Liver (tissue), 3 donors: ENCODE results near the gene LDLRAD4.

ENCODE experiments used
- ATF3 ChIP-seq: IDR thresholded peaks from 2 replicates; pipeline ENCODE4 v1.6.1; 2016; ENCODE audit warnings: antibody characterized with exemption
- CTCF ChIP-seq: fragments of 150-350 bp; IDR thresholded peaks from 2 replicates; pipeline ENCODE4 v1.5.1; 2017; ENCODE audit warnings: improper control_type of control experiment, low read depth, low read length; ENCODE audit not compliant: missing input control
- EGR1 ChIP-seq, 2 donors: IDR thresholded peaks; 2 replicates each; pipeline ENCODE4 v1.6.1; 2016 to 2018; ENCODE audit warnings: antibody characterized with exemption in 2 of 2, low read depth in 2 of 2
- FOXA1 ChIP-seq: IDR thresholded peaks from 2 replicates; pipeline ENCODE4 v1.6.1; 2016; ENCODE audit warnings: antibody characterized with exemption
- HNF4A ChIP-seq, 2 donors: conservative IDR thresholded peaks; 2 replicates each; pipeline ENCODE4 v1.6.1; 2016; ENCODE audit warnings: antibody characterized with exemption in 2 of 2, mild to moderate bottlenecking in 2 of 2
- JUND ChIP-seq, 2 donors: IDR thresholded peaks; 2 replicates each; pipeline ENCODE4 v1.6.1; 2016; ENCODE audit warnings: antibody characterized with exemption in 2 of 2
- MAX ChIP-seq: IDR thresholded peaks from 2 replicates; pipeline ENCODE4 v1.6.1; 2016; ENCODE audit warnings: antibody characterized with exemption
- RAD21 ChIP-seq, 2 donors: IDR thresholded peaks; 2 replicates each; pipeline ENCODE4 v1.6.1; 2016; ENCODE audit warnings: antibody characterized with exemption in 2 of 2, mild to moderate bottlenecking in 2 of 2
- REST ChIP-seq: IDR thresholded peaks from 2 replicates; pipeline ENCODE4 v1.6.1; 2016; ENCODE audit warnings: antibody characterized with exemption, mild to moderate bottlenecking
- RXRA ChIP-seq, 2 donors: IDR thresholded peaks; 2 replicates each; pipeline ENCODE4 v1.6.1; 2017 to 2018; ENCODE audit warnings: antibody characterized with exemption in 2 of 2, mild to moderate bottlenecking in 1 of 2
- SP1 ChIP-seq: IDR thresholded peaks from 2 replicates; pipeline ENCODE4 v1.6.1; 2018; ENCODE audit warnings: antibody characterized with exemption, mild to moderate bottlenecking
- TAF1 ChIP-seq: conservative IDR thresholded peaks from 2 replicates; pipeline ENCODE4 v1.6.1; 2016; ENCODE audit warnings: antibody characterized with exemption, mild to moderate bottlenecking
- YY1 ChIP-seq: IDR thresholded peaks from 2 replicates; pipeline ENCODE4 v1.6.1; 2016; ENCODE audit warnings: antibody characterized with exemption, mild to moderate bottlenecking
- donor health status: healthy.
- donor health status: healthy.

GRCh38 chr18:13491138-13491537, 272.6 kb downstream of the LDLRAD4 start:
- TF ChIP-seq TAF1, result no peak
- TF ChIP-seq CTCF, result no peak
- no peak for TF ChIP-seq REST
- TF ChIP-seq MAX, result no peak
- TF ChIP-seq FOXA1, result no peak
- TF ChIP-seq JUND (IDR thresholded peaks at IDR 0.05), result no peak
- TF ChIP-seq RXRA (IDR thresholded peaks at IDR 0.05), result no peak
- TF ChIP-seq RAD21 (IDR thresholded peaks at IDR 0.05), result no peak
- TF ChIP-seq ATF3, result no peak
- TF ChIP-seq HNF4A (conservative IDR thresholded peaks at IDR 0.05), result no peak
- no peak for TF ChIP-seq SP1
- no peak for TF ChIP-seq EGR1 (IDR thresholded peaks at IDR 0.05; ENCODE audit: low read depth in 2 of 2)
- no peak for TF ChIP-seq YY1
